Spleen (tissue), 11 donors: ENCODE measurements around the gene MSI2. TPM values are rescaled to one million over a fixed set of nuclear protein-coding genes. Genes with fewer than 3 reads are reported as not detected.

Source experiments
- DNase-seq: peaks from one replicate; pipeline ENCODE4 v3.0.0-alpha.2; 2020
- H3K27ac ChIP-seq, 8 donors: fragments of 200-600 bp; sonication (generic) in 7 of 8; 1 replicate in 4 of 8; 2 replicates in 4 of 8; pipeline versions ENCODE4 v1.5.0 to v1.8.0; 2016 to 2021; ENCODE audit warnings: inconsistent platforms in 4 of 8, mild to moderate bottlenecking in 4 of 8, moderate library complexity in 1 of 8
- H3K27me3 ChIP-seq, 7 donors: fragments of 200-600 bp; sonication (generic) in 6 of 7; replicated peaks in 1 of 7; 1 replicate in 4 of 7; 2 replicates in 3 of 7; pipeline versions ENCODE4 v1.5.0 to v1.8.0; 2016 to 2021; ENCODE audit warnings: inconsistent platforms in 3 of 7, mild to moderate bottlenecking in 1 of 7
- H3K36me3 ChIP-seq, 6 donors: fragments of 200-600 bp; sonication (generic) in 5 of 6; 1 replicate in 4 of 6; 2 replicates in 2 of 6; pipeline versions ENCODE4 v1.5.0 to v1.8.0; 2016 to 2021; ENCODE audit warnings: inconsistent platforms in 2 of 6
- H3K4me1 ChIP-seq, 6 donors: fragments of 200-600 bp; sonication (generic) in 5 of 6; 1 replicate in 3 of 6; 2 replicates in 3 of 6; pipeline versions ENCODE4 v1.5.0 to v1.8.0; 2016 to 2021; ENCODE audit warnings: inconsistent platforms in 3 of 6
- H3K4me3 ChIP-seq, 8 donors: fragments of 200-600 bp; sonication (generic) in 7 of 8; 1 replicate in 4 of 8; 2 replicates in 4 of 8; pipeline versions ENCODE4 v1.5.0 to v1.8.0; 2016 to 2021; ENCODE audit warnings: inconsistent platforms in 4 of 8, mild to moderate bottlenecking in 4 of 8, moderate library complexity in 2 of 8
- H3K9me3 ChIP-seq, 8 donors: fragments of 200-600 bp; sonication (generic) in 7 of 8; 1 replicate in 4 of 8; 2 replicates in 4 of 8; pipeline versions ENCODE4 v1.5.0 to v1.8.0; 2016 to 2021; ENCODE audit warnings: inconsistent platforms in 4 of 8
- POLR2A ChIP-seq, 3 donors: fragments of 450-650 bp; IDR thresholded peaks; one replicate each; pipeline ENCODE4 v1.5.1; 2017; ENCODE audit warnings: antibody characterized with exemption in 3 of 3, mild to moderate bottlenecking in 1 of 3
- POLR2AphosphoS5 ChIP-seq, 3 donors: sonication (generic); formaldehyde crosslinking; IDR thresholded peaks; one replicate each; pipeline ENCODE4 v1.5.1; 2017; ENCODE audit warnings: antibody characterized with exemption in 3 of 3
- WGBS, 5 donors: extraction: QIAGEN DNeasy Blood & Tissue Kit in 3 of 5; methylation state at CpG; one replicate each; pipeline versions ENCODE4 v1.1.5 to v1.1.7; 2013 to 2018; 5-methylcytosine and 5-hydroxymethylcytosine counted together
- intact Hi-C: fragments of 100-400 bp; cut with DNase I; formaldehyde crosslinking; loops from one replicate; pipeline ENCODE4 v1.15.0; 2023; ENCODE audit warnings: low total_unique reads
- polyA plus RNA-seq, 3 donors: library from polyadenylated mRNA; stranded (reverse); fragments of 200-250 nt; gene quantifications; one replicate each; pipeline ENCODE4 v1.2.1, GENCODE V29; 2013
- small RNA-seq, 4 donors: library from RNA; depleted of rRNA; stranded (forward); fragments of <200 nt; gene quantifications; one replicate each; pipeline ENCODE3, GENCODE V24; 2016
- total RNA-seq, 7 donors: library from RNA; depleted of rRNA in 3 of 7; stranded (reverse); fragments of >200 nt in 3 of 7; fragmentation: NEBNext Ultra II Directional in 4 of 7; extraction: Animal tissue kit (Norgen Biotek cat#: 25700) in 4 of 7; gene quantifications; one replicate each; pipeline versions ENCODE4 v1.1.0 to v1.2.1, GENCODE V29; 2016 to 2021
- TF ChIP-seq, protein P1 (sequence below), 11 experiments: fragments of 200-600 bp in 7 of 11; fragments of 450-650 bp in 4 of 11; sonication (generic) in 4 of 11; IDR thresholded peaks in 8 of 11; conservative IDR thresholded peaks in 3 of 11; 1 replicate in 7 of 11; 2 replicates in 4 of 11; pipeline versions ENCODE4 v1.4.0 to v1.8.0; 2016 to 2021; ENCODE audit warnings: antibody characterized with exemption in 11 of 11, inconsistent platforms in 4 of 11, mild to moderate bottlenecking in 1 of 11
- donor health status: healthy with polysubstance abuse.
- donor health status: DM: no; HTN: no; CAD: no; lungs with moderate emphysema.
- donor health status: DM: no; HTN: no; CAD: no.
- donor health status: Bipolar disorder and iron deficiency.
- donor health status: healthy.
- donor health status: DM: no; HTN: no; CAD: no.
- donor health status: DM: yes; HTN: yes; CAD: no.

The MSI2 gene
- total and polyA plus RNA-seq, 10 donors, result 9.8 to 131 (median 64.7) TPM

- WGBS, 5 donors, result 54 to 73% (median 66%) methylated on average over 3 of the region's 3 CpGs
- TF ChIP-seq, protein P1, sequence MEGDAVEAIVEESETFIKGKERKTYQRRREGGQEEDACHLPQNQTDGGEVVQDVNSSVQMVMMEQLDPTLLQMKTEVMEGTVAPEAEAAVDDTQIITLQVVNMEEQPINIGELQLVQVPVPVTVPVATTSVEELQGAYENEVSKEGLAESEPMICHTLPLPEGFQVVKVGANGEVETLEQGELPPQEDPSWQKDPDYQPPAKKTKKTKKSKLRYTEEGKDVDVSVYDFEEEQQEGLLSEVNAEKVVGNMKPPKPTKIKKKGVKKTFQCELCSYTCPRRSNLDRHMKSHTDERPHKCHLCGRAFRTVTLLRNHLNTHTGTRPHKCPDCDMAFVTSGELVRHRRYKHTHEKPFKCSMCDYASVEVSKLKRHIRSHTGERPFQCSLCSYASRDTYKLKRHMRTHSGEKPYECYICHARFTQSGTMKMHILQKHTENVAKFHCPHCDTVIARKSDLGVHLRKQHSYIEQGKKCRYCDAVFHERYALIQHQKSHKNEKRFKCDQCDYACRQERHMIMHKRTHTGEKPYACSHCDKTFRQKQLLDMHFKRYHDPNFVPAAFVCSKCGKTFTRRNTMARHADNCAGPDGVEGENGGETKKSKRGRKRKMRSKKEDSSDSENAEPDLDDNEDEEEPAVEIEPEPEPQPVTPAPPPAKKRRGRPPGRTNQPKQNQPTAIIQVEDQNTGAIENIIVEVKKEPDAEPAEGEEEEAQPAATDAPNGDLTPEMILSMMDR (IDR thresholded peaks at IDR 0.05 in 8 of 11, conservative IDR thresholded peaks at IDR 0.05 in 3 of 11), result no peak
- TF ChIP-seq POLR2A (IDR thresholded peaks at IDR 0.05) (no peak), POLR2AphosphoS5 (IDR thresholded peaks at IDR 0.05) (no peak)
- H3K9me3 ChIP-seq, result no peaks in the 10 kb centered on the region
- H3K36me3 ChIP-seq, result no peaks in the 10 kb centered on the region
- intact Hi-C loops, result no loop called here
- no peaks in the 10 kb centered on the region for H3K27me3 ChIP-seq
- peaks cover 0 to 3% (median 0%) of the 10 kb centered on the region in 6 donors for H3K4me1 ChIP-seq
- no peak overlapping the region for H3K4me3 ChIP-seq
- DNase-seq, result no peak
- H3K27ac ChIP-seq, result no peak overlapping the region
Measured at GRCh38 chr17:57730026-57730701, 473.8 kb downstream of the MSI2 start.

DNA sequence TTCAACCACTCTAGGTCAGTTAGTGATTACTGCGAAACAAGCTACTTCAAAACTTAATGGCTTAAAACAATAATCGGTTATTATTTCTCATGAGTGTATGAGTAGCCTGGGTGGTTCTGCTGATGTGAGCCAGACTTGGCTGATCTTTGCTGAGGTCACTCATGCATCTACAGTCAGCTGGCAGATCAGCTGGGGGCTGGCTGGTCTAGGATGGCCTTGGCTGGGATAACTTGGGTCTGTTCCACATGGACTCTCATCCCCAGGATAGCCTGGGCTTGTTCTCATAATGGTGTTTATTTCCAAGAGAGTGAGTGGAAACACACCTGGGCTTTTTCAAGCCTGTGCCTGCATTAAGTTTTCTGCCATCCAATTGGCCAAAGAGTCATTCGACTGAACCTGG is 475.7 kb downstream of the MSI2 start:
- TF ChIP-seq POLR2A (IDR thresholded peaks at IDR 0.05) (no peak), POLR2AphosphoS5 (IDR thresholded peaks at IDR 0.05) (no peak)
- TF ChIP-seq, protein P1 (IDR thresholded peaks at IDR 0.05 in 8 of 11, conservative IDR thresholded peaks at IDR 0.05 in 3 of 11), result no peak
- no peaks in the 10 kb centered on the region for H3K36me3 ChIP-seq
- H3K27ac ChIP-seq, result no peak overlapping the region
- H3K4me3 ChIP-seq, result no peak overlapping the region
- WGBS, 5 donors, result 79 to 95% (median 91%) methylated on average over 3 of the region's 3 CpGs
- H3K27me3 ChIP-seq, result no peaks in the 10 kb centered on the region
- no peaks in the 10 kb centered on the region for H3K9me3 ChIP-seq
- intact Hi-C loops, result no loop called here
- no peak for DNase-seq
- peaks cover 0 to 4% (median 0%) of the 10 kb centered on the region in 6 donors for H3K4me1 ChIP-seq

- TF ChIP-seq, protein P1 (IDR thresholded peaks at IDR 0.05 in 8 of 11, conservative IDR thresholded peaks at IDR 0.05 in 3 of 11), result no peak
- TF ChIP-seq POLR2A (IDR thresholded peaks at IDR 0.05), result no peak
- TF ChIP-seq POLR2AphosphoS5 (IDR thresholded peaks at IDR 0.05), result no peak
- DNase-seq, result no peak
- Histone ChIP-seq H3K27ac (no peak overlapping the region), H3K36me3 (no peaks in the 10 kb centered on the region), H3K4me3 (no peak overlapping the region), H3K27me3 (no peaks in the 10 kb centered on the region), H3K4me1 (peaks cover 0 to 4% (median 0%) of the 10 kb centered on the region in 6 donors), H3K9me3 (no peaks in the 10 kb centered on the region)
- WGBS, 5 donors, result 94 to 96% (median 96%) methylated on average over 2 of the region's 2 CpGs
- intact Hi-C loops, result no loop called here
Measured at GRCh38 chr17:57733085-57733484, 476.8 kb downstream of the MSI2 start.

Small RNA genes within 50 kb of the gene (small RNA-seq; reads per million reads assigned to genes)
- gene RN7SL449P, result 0 reads per million in 4 donors
- 0 reads per million in 4 donors for gene RNU7-134P

Other genes starting within 250 kb of the MSI2 start
- 10 to 100 TPM; 15.0 to 23.9 (median 21.1) TPM for gene AKAP1, start 171.3 kb upstream of the MSI2 start, total RNA-seq
- 10 to 100 TPM in 1 of 3 donors, 1 to 10 TPM in 2; 6.7 to 12.5 (median 9.4) TPM for gene AKAP1, start 171.3 kb upstream of the MSI2 start, polyA plus RNA-seq